ENCODE data around the gene CAPN10.

CAPN10 gene

GRCh38 chr2:240638512-240639160, 52.1 kb downstream of the CAPN10 start:
- DNase-seq (ENCODE audit: low read depth), result no peak

DNA sequence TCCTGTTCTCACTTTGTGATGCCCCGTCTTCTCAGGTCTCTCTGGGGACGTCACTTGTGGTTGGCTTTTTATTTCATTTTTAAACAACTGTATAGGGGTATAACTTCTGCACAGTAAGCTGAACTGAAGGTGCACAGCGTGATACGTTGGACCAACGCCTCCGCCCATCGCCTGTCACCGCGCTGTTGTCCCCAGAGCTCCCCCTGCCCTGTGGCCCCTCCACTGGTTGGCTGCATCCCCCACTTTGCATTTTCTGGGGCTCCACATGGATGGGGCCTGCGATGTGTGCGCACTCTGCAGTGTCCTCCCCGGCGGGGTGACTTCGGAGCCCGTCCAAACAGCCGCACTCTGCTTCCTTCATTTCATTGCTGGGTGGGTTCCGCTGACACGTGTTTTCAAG, 53.0 kb downstream of the CAPN10 start:
- DNase-seq (ENCODE audit: low read depth), result no peak

DNA sequence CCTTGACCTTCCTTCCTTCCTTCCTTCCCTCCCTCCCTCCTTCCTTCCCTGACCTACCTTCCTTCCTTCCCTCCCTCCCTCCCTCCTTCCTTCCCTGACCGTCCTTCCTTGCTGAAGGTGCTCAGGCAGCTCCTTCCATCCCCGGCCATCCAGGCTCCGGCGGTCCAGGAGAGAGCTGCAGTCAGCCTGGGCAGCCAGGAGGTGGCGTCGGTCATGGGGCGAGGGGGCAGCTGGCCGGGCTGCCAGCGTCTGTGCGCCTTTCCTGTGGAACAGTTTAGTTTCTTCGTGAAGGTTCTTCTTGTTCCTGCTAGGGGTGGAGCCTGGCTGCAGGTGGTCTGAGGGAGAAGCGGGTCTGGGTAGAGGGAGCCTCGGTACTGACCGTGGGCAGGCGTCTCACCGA, 54.4 kb downstream of the CAPN10 start:
- DNase-seq (ENCODE audit: low read depth), result no peak

- no peak for DNase-seq (ENCODE audit: low read depth)
Observed at GRCh38 chr2:240642061-240642805, 55.7 kb downstream of the CAPN10 start.

GRCh38 chr2:240642806-240643092, 56.2 kb downstream of the CAPN10 start:
- DNase-seq (ENCODE audit: low read depth), result no peak

DNA sequence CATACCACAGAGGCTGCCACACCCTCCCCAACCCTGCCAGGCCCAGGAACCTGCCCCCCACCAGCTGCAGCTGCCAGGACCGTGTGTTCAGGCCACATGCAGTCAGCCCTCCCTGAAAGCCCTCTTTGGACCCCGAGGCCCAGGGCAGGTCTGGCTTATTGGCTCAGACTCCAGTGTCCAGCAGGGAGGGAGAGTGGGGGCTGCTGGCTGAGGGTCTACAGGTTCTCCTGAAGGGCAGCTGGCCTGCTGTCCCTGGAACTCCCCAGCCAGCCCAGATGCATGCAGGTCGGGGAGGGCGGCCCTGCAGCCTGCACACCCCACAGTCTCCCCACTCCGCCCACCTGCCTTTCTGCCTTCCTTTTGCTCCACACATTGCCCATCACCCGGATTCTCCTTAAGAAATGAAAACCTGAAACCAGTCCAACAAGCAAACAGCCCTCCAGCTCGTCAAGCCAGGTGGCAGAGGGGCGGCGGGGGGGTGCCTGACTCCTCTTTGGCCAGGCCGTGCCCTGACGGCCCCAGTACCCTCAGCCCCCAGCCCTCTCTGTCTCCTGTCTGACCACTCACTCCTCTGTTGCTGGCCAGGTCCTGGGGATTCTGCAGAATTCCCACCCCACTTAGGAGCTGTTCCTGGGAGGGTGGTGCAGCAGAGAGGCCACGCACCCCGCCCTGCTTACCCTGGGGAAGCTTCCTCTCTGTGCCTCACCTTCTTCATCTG, 56.7 kb downstream of the CAPN10 start:
- DNase-seq (ENCODE audit: low read depth), result no peak

- no peak for DNase-seq (ENCODE audit: low read depth)
Observed at GRCh38 chr2:240643811-240644150, 57.2 kb downstream of the CAPN10 start.

DNA sequence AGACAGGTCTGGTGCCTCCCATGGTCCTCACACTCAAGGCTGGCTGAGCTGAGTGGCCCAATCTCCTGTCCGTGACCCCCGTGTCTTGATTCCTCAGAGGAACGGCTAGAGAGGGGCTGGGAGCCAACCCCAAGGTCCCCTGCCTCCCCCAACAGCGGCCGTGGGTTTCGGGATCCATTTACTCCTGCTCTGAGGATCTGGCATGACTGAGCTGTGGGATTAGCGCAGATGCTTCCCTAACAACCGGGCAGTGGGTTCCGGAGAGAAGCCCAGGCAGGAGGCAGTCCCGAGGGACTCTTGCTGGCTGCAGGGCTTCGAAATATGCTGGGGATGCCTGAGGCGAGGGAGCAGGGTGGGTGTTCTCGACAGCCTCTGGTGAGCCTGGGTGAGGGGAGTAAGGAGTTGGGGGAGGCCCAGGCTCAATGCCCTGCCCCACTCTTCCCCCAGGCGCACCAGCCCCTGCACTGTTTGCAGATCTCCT, 57.7 kb downstream of the CAPN10 start:
- no peak for DNase-seq (ENCODE audit: low read depth)

- DNase-seq (ENCODE audit: low read depth), result no peak
Observed at GRCh38 chr2:240644859-240645301, 58.3 kb downstream of the CAPN10 start.

- no peak for DNase-seq (ENCODE audit: low read depth)
Observed at GRCh38 chr2:240645346-240645745, 58.8 kb downstream of the CAPN10 start.

- DNase-seq (ENCODE audit: low read depth), result no peak
Observed at GRCh38 chr2:240645801-240646175, 59.3 kb downstream of the CAPN10 start.

DNA sequence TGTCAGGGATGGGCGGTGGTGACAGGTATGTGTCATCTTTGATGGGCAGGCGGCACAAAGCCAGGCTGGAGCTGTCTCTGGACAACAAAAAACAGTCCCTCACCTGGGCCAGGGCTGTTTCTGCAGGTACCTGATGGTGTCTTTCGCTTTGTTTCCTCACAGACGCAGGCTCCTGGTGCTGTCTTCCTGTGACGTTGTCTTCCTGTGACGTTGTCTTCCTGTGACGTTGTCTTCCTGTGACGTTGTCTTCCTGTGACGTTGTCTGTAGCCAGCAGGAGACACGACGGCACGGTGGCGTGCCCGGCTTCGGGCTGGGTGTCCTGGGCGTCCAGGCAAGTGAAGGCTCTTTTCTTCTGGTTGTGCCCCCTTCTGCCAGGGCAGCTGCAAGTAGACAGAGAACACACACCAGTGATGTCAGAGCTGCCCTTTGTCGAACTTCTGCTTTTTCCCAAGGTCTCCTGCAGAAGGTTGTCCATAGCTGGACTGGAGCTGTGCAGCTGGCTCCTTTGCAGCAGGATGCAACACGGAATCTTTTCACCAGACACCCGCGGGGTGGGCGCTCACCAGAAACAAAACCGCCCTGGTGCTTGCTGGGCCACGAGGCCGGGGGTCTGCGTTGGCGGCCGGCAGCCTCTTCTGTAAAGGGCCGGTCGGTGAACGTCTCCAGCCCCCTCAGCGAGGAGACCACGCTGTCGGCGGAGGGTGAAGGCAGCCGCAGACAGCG, 59.8 kb downstream of the CAPN10 start:
- DNase-seq (ENCODE audit: low read depth), result no peak

GRCh38 chr2:240646900-240647502, 60.5 kb downstream of the CAPN10 start:
- DNase-seq (ENCODE audit: low read depth), result no peak

DNA sequence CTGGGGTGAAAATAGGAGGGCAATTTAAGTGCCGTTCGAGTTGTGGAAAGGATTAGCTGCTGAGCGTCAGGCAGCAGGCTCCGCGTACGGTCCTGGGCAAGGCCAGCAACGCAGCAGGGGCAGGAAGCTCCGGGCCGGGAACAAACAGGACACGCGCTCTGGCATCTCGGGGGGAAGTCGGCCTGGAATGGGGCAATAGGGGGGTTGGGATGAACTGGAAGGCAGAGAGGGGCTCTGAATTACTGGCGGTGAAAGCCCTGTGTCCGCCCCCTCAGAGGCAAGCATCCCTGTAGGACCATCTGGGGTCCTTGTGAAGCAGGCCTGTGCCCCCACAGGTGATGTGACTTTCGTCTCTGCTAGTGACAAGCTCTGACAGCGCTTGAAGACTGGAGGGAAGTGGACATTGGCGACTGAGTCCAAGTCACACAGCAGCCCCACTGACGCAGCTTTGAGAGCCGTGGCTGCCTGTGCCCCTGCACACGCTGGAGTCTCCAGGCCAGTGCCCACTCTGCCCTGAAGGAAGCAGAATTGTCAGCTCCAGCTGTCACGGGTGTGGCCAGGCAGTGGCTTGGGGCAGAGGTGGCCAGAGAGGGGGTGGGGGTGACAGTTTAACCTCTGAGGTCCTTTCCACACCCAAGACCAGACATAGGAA, 61.1 kb downstream of the CAPN10 start:
- no peak for DNase-seq (ENCODE audit: low read depth)

DNA sequence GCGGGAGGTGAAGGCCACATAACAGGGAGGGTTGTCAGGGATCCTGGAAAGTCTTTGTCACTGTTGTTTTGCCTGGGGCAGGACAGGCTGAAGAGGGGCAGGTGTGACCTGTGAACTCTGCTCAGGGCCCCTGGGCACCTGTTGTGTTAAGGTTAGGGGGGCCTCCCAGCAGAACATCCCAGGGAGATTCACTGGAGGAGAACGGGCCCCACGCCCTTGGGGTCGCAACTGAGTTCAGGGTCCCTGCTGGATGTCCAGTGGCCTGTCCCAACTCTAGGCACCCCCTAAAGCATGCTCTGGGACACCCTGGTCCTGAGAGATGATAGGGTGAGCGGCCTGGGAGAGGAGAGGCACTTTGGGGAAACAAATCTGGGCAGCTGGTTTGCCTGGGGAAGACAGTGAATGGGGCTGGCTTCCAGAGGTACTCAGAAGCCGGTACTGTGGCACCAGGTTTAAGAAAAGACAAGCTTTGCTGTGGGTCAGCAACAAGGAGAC, 61.7 kb downstream of the CAPN10 start:
- DNase-seq (ENCODE audit: low read depth), result no peak
